Activated T-cell treated with anti-CD3 and anti-CD28 coated beads, Interleukin-2, amount 50 U/mL, for 48 hours (primary cell): ENCODE data around the gene SLC38A10.

Source experiments
- DNase-seq, 2 experiments: peaks; one replicate each; pipeline ENCODE4 v3.0.0-alpha.2; 2020

Gene SLC38A10

DNA sequence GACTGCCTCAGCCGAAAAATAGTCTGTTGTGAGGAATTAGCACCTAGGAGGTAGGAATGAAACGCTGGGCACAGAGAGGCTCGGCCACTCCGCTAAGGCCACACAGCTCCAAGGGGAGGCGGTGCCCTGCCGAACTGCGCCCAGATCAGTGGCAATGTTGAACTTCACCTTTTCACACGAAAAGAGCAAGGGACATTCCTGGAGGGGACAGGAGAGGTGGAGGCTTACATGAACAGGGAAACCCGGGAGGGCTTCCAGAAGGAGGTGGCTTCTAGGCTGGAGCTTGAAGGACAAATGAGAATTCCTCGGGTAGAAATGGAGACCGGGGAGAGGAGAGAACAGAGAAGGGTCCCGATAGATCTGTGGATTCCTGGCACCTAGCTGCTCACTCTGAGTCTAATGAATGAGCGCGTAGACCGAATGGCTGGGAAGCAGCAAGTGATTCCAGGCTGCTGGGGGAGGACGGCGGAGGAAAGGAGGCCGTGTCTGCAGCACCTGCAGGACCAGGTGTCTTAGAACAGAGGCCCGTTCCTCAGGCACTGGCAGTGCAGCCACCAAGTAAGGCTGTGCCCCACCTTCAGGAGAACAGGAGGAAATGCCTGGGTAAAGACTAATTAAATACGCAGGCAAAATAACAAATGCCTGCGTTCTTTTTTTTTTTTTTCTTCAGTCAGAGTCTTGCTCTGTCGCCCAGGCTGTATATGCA lies 722 bp upstream of the SLC38A10 start:
- DNase-seq = peak; percentile 51 to 58

DNA sequence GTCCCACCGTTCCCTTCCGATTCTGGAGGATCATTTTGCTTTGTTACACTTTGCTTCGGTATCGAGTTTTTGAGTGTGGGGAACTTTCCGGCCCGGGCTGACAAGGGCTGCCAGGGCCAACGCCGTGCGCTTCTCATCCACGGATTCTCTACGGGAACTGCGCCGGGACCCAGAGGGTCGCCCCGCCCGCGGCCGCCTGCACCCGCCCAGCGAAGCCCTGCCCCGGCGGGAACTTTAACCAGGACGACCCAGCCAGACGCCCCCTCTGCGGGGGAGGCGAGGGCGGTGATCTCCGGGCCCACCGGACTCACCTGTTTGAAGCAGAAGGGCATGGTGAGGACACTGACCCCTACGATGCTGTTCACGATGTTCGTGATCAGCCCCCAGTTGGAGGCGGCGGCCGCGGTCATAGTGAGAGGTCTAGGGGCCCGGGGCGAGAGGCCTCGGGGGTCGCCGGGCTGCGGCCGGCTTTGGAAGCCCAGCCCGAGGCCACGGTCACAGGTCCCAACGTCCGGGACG lies 536 bp downstream of the SLC38A10 start:
- DNase-seq = peak; percentile 38 to 45

DNA sequence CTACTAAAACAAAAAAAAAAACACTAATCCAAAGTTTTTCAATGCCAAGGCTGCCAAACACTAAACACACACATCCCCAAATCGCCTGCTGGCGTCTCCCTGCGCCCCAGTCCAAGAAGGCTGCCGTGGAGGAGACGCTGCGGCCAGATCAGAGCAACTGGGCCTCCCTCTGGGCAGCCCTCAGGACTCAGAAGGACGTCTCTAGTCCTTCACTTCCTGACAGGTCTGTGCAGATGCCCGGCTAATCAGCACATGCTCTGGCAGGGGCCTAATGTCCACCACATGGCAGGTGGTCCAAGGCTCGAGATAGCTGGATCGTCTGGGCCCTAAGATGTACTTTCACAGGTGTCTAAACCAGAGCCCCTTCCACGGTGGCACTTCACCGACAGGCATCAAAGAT lies 2.7 kb downstream of the SLC38A10 start:
- DNase-seq = no peak

DNA sequence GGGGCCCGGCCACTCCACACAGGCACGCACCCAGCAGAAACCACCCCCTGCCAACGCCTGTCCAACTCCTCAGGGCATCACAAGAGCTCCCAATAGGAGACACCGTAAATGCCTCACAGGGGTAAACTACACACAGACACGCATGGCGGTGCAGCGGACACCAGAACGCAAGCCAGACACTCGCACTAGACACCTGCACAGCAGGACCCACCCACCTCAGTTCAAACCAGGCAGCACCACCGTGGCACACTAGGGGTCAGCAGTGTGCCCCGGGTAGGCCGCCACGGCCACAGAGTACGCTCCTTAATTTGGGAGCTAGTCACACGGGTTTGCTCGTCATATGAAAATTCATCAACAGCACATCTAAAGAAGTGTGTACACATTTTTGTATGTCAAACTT lies 3.4 kb downstream of the SLC38A10 start:
- DNase-seq = peak; percentile 87 to 89

DNA sequence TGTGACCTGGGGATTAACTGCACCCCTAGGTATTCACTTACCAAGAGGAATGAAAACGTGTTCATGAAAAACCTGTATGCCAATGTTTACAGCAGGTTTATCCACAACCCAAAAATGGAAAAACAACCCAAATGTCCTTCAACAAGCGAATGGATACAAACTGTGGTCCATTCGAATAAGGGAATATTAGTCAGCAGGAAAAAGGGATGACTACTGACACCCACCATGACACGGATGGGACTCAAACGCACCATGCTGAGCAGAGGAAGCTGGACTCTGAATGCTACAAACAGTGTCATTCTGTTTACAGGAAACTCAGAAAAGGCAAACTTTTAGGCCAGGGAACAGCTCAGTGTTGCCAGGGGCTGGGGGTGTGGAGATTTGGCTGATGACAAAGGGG lies 4.9 kb downstream of the SLC38A10 start:
- no peak for DNase-seq

DNA sequence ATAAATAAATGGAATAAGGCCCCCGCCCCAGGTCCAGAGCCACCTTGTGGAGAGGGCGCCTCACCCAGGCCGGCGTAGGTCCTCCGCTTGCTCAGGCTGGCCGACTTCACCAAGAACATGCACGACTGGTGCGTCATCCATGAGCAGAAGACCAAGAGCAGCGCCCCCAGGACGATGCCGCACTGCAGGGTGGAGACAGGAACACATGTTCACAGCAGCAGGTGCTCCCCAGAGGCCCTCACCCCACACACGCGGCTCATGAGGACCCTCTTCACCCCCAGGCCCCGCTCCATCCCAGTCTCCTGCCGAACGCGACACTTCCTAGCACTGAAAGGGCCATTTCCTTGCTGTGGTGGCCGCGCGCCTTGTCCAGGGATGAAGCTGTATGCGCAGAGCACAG lies 5.5 kb downstream of the SLC38A10 start:
- no peak for DNase-seq

DNA sequence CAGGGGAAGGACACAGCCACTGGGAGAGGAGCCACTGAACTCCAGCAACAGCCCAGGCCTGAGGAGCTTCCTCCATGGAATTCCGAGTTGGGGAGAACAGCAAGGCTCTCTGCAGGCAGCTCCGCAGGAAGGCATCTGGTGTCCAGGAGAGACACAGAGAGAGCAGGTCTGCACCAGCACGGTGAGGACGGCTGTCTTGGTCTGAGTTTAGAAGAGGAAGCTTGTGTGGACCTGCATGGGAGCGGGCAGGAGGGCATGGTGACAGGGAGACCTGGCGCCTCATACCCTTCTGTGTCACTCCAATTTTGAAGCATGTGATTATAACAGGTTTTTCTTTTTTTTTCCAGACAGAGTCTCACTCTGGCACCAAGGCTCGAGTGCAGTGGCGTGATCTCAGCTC lies 6.4 kb downstream of the SLC38A10 start:
- no peak for DNase-seq

DNA sequence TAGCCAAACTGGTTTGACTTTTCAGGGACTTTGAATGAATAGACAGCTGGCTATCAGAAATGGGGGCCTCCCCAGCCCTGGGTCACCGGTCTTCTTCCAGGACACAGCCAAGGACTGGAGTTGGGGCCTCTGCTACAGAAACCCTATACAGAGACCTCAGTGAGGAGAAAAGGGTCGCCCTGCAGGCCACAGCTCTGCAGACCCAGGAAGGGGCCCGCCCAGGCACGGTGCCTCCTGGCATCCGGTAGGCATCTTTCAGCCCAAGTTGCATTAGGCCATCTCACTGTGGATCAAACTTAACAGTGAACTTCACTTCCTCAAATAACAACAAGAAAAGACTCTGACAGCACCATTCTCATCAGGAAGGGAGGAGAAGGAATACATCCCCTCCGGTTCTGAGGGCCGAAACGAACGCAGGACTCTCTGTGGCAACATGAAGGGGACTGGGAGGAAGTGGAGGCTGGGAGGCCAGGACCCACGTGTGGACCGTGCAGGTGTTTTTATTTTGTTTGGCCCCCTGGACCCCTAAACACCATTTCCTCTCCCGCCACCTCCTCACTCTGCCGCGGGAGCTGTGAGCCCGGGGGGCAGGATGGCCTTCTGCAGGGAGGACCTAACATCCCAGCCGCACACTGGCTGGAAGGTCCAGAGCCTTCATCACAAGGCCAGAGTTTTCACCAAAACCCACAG lies 7.2 kb downstream of the SLC38A10 start:
- DNase-seq = no peak

DNA sequence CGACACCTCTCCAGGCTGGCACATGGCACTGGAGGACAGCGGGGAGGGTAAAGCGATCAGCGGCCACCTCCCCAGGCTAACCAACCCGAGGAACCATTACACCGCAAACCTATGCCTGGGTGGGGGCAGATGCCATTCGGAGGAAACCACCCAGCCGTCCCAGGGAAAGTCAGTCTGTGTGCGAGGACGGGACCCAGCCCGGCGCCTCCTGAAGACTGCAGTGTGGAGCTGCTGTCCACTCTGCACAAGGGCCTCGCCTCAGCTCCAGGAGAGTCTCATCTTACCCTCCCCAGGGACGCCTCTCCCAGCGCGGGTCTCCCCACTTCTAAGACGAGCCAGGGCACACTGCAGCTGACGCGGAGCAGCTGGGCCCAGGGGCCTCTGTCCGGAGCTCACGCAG lies 8.0 kb downstream of the SLC38A10 start:
- no peak for DNase-seq

DNA sequence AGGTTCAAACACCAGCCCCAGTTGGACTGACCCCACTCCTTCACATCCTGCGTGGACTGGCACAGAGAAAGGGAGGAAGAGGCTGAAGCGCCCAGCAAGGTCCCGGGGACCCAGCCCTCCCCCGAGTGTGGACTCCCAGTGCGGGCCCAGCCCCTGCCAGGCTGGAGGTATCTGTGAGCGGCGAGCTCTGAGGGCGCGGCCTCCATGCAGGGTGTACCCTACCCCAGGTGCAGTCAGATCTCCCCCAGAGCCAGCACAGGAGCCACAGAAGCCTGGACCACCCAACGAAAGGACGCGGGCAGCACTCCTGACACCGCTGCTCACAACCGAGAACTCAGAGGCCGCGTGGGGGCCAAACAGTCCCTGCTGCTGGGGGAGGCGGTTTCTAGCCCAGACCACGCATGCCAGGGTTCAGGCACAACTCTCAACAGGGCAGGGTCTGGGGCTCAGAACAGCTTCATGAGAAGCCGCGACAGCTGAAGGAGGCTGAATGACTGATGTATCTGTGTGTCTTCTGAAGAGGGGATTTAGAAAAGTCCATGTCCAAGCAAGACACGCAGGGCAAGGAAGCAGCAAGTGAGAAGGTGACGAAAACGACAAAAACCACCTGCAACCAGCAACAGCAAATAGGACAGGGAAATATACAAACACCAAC lies 8.5 kb downstream of the SLC38A10 start:
- no peak for DNase-seq

DNA sequence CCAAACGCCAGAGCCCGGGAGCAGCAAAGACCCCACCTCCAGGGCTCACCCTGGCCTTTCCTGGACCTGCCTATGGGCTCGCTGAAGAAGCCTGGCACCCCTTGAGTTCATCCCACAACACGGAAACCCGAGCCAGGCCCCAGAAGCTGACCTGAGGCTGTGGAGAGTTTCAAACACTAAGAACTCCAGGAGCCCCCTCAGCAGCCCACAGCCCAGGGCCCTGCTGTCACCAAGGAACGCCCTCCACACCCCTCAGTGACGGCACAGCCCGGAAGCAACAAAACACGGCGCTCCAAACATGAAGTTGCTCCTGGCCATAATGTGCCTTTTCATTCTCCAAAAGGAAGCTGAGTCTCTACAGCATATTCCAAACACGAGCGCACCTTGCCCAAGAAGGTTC lies 9.2 kb downstream of the SLC38A10 start:
- no peak for DNase-seq

DNA sequence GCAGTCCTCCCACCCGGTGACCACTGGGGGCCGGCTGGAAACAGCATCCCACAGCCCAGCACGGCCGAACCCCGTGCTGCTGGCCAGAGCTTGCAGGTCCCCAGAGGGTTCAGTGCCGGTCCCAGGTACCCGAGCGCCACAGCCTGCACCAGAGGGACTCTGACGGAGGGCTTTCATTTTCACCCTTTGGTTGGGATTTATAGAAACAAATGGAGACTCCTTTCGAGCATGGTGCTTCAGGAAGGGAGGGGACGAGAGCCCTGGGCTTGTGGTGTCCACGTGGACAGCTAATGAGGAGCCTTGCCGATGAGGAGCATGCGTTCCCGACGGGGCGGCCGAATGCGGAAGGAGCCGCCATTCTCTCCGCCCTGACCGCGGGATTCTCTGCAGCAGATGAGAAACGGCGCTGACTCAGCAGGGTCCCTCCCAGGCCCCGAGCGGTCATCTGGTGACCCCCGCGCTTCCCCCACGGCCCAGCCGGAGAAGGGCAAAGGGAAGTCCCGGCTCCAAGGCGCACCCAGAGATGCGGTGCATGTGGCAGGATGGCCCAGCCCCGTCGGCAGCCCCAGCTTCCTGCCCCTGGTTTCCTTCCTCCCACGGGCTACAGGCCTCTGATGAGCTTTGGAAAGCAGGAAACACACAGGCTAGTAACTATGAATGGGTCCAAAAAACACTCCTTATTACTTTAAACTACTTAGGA lies 9.8 kb downstream of the SLC38A10 start:
- DNase-seq = peak; percentile 78 to 82

DNA sequence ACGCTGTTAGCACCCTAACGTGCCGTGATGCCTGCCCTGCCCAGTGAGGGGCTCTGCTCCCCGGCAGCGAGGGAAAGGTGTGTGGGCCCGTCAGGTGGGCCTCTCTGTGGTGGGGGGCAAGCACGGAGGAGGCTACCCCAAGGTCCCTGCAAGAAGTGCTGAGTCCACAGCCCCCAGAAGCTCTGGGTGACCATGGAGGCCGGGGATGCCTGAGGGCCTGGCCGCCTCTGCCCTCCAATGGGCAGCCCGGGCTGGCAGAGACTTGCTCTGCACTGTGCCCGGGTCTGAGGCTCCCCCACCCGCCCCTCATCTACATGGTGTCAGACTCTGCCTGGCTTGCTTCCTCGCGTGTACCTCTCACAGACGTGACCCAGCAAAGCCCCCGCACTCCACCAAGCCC lies 12.2 kb downstream of the SLC38A10 start:
- no peak for DNase-seq

DNA sequence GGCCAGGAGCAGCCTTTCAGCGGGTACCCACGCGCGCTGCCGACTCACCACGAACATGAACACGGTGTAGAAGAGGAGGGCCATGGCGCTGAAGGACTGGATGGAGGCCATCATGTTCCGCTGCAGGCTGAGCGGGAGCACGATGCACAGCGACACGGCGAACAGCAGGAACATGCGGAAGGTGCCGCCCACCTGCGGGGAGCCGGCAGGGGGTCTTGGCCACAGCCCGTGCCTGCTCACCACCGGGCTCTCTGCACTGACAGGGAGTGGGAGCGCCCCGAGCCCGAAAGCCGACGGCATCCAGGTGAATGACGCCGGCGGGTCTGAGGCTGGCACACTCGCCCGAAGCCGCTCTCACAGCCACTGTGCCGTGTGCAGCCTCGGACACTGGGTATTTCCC lies 13.0 kb downstream of the SLC38A10 start:
- no peak for DNase-seq

DNA sequence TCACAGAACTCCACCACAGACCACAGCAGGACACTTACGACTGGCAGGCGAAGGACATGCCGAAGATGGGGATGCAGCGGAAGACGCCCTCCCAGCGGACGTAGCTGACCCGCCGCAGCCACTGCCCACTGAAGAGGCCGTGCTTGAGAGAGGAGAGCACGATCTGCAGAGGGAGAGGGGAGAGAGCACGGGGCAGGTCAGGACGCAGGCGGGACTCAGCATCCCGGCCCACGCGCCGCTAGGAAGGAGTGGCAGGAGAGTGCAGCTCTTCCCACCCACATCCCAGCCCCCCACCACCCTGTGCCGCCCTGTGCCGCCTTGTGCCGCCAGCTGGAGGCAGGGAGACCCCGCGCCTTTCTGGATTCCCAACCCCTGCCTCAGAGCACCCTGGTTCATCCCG lies 14.5 kb downstream of the SLC38A10 start:
- no peak for DNase-seq

DNA sequence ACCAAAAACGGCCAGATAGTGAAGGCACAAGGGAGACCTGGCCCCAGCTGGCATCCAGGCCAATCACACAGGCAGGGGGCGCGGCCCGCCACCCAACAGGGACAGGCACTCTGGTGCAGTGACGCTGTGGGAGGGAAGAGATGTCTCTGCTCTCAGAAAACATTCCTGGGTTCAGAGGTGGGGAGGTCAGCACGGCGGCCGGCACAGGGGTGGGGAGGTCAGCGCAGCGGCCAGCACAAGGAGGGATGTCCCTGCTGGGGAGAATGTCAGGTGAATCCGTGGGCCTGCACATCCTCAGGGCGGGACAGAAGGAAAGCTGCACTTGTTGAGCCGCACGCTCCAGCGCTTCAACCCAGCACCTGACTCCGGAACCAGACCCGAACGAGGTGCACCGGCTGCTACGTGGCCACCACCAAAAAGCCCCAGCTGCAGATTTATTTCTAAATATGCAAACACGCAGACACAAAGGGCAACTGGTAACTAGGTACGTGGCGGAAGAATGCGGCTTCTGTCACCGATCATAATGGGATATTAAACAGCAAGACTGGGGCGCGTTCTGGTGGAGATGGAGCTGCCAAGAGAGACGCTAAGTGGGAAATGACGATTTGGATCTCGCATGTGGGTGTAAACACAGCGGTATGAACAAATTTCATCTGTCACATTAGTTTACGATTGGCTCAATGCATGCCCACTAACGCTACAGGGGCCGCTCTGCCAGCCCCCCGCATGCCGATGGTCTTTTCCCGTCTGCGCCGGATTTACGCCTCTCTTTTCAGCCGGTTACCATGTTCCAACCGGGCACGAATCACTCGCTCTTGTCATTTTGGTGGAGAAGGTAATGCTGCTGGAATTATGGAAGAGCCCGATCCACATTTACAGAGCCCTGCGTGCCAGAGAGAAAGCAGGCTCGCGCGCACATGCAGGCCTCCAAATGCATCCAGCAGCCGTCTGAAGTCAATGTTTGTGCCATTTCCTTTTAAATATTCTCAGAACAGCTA lies 15.5 kb downstream of the SLC38A10 start:
- no peak for DNase-seq

DNA sequence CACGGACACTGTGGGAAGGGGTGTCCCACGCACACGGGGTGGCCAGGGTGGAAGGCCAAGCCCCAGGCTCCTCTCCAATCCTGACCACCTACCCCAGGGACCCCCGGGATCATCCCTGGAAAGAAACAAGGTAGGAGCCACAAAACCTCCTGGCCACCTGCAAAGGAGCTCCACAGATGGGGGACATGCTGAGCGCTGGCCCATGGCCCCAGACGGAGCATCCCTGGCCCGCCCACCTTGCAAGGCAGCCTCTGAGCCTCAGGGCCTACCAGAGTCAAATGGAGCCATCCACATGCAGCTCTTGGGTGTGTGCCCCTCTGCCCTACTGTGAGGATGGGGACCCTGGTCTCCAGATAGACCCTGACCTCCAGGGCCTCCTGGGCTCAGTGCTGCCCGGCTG lies 16.3 kb downstream of the SLC38A10 start:
- DNase-seq = no peak

DNA sequence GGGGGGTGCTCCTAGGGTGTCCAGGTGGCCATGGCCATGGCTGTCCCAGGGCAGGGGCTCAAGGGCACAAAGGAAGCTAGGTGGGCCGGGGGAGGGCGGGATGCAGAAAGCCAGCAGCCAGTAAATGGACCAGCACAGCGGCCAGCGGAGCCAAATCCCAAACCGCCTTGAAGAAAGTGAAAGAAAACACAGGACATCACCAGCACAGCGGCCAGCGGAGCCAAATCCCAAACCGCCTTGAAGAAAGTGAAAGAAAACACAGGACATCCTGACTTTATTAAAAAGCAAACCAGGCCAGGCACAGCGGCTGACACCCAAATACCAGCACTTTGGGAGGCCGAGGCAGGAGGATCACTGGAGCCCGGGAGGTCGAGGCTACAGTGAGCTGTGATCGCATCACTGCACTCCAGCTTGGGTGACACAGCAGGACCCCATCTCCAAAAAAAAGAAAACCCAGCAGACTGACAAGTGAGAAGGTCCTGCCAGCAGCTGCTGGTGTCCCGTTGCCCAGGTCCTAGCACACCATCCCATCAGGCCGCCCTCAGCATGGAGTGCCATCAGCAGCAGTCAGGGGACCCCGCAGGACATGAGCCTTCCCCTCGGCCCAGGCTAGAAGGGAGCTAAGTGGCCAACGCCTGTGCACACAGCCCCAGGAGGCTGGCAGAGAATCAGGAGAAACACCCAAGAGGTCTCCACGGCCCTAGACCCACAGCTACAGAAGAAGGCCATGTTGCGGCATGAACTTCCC lies 17.0 kb downstream of the SLC38A10 start:
- no peak for DNase-seq

DNA sequence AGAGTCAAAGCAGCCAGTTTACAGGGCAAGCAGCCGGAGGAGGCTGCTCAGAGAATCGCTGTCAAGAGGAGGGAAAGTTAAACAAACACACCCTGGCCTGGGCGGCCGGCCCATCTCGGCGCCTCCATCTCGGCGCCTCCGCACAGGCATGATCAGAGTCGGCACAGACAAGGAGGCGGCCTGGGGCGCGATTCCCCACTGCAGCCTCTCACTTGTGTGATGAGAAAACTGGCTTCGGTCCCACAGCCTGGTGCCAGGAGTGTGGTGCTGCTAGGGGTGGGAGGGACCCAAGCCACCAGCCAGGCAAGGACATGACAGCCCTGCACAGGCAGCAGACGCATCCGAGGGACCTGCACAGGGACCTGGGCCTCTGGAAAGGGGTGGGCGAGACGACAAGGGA lies 17.7 kb downstream of the SLC38A10 start:
- DNase-seq = no peak

DNA sequence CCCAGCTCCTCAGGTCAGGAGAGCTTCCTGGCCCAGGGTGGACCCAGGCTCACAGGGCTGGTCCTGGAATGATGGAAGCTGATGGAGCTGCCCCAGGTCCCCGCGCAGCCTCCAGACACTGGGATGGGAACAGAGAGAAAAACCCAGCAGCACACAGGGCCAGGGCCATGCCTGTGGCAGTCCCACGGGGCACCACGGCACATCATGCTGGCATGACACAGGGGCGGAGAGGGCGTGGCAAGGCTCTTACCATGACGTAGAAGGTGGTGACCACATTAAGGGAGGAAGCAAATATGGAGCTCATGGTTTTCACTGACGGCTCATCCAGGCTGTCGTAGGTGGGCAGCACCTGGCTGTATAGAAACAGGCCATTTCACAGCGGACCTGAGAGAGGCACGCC lies 18.3 kb downstream of the SLC38A10 start:
- no peak for DNase-seq

DNA sequence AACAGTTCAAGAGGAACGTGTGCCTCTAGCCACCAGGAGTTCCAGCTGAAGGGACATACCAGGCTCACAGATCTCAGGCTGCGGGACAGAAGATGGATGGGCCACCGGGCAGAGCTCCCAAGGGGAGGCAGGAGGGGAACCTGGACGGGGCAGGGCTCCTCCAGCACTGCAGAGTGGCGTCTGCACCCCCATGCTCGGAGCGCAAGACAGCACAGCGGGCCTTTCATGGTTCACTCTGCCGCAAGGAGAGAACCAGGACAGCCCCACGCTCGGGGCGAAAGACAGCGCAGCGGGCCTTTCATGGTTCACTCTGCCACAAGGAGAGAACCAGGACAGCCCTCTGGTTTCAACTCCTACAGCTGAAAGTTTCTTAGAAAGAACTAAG lies 20.6 kb downstream of the SLC38A10 start:
- DNase-seq = no peak
